K562 (cell line): Measurements from ENCODE around the gene RFNG. TPM values are rescaled to one million over a fixed set of nuclear protein-coding genes. Genes with fewer than 3 reads are reported as not detected.
A peak's percentile ranks its signal among the peaks of the same experiment; 100 is the strongest.

Experiments used
- ATAC-seq: fragments of 200-7000 bp; cut with Tn5 transposase; 3 replicates; pipeline ENCODE4 v1.9.1; 2020; ENCODE audit warnings: moderate library complexity
- BruUV-seq: library from RNA; stranded (reverse); fragments of 400-500 nt; replicated peaks from 2 replicates; lab custom pipeline; 2021; lab: Mats Ljungman, UMichigan
- CTCF ChIA-PET: fragments of 300-600 bp; formaldehyde crosslinking; extraction: SDS; loops from one replicate; lab custom pipeline; 2021; ENCODE audit warnings: low intra/inter-chr PET ratio; lab: Yijun Ruan, JAX
- POLR2A ChIA-PET: fragments of 300-600, 350-650 bp; sonication (Branson Sonifier 250); formaldehyde crosslinking; extraction: SDS; loops from one replicate; lab custom pipeline; 2021; ENCODE audit warnings: antibody characterized with exemption, inconsistent platforms; lab: Yijun Ruan, JAX
- DNase-seq, 4 experiments: peaks; one replicate each; pipeline versions ENCODE4 v3.0.0 to v3.0.0-alpha.2; 2011 to 2018; ENCODE audit warnings: low spot score in 3 of 4, mixed read lengths in 3 of 4; ENCODE audit errors: extremely low read depth in 1 of 4
- FAIRE-seq: peaks from 2 replicates; lab custom pipeline; 2011; peaks lifted over from hg19 to GRCh38; lab: Jason Lieb, UNC
- H2AFZ ChIP-seq: 2 replicates; pipeline ENCODE4 v1.6.0; 2011; ENCODE audit warnings: low read depth, low read length, control low read depth, inconsistent platforms
- H3K27ac ChIP-seq: fragments of 200-600 bp; 3 replicates; pipeline ENCODE4 v1.8.0; 2011; ENCODE audit warnings: low read depth, mild to moderate bottlenecking, control low read depth, inconsistent platforms, low read length, moderate library complexity, mixed read lengths; ENCODE audit errors: extremely low read depth
- H3K27me3 ChIP-seq, 2 experiments: fragments of 300-600 bp in 1 of 2; 2 replicates in 1 of 2; 3 replicates in 1 of 2; pipeline versions ENCODE4 v1.6.0 to v1.8.0; 2011; ENCODE audit warnings: inconsistent platforms in 2 of 2, low read length in 2 of 2, mild to moderate bottlenecking in 1 of 2, mixed read lengths in 1 of 2, moderate library complexity in 1 of 2; ENCODE audit not compliant: control insufficient read depth in 2 of 2, insufficient read depth in 2 of 2
- H3K36me3 ChIP-seq: fragments of 300-600 bp; 3 replicates; pipeline ENCODE4 v1.8.0; 2011; ENCODE audit warnings: mild to moderate bottlenecking, low read length, inconsistent platforms; ENCODE audit not compliant: control insufficient read depth, insufficient read depth
- H3K4me1 ChIP-seq, 2 experiments: fragments of 200-600 bp in 1 of 2; replicated peaks in 1 of 2; 2 replicates in 1 of 2; 3 replicates in 1 of 2; pipeline versions ENCODE4 v1.5.1 to v1.8.0; 2011; ENCODE audit warnings: inconsistent platforms in 2 of 2, low read length in 2 of 2, mild to moderate bottlenecking in 1 of 2, mixed read lengths in 1 of 2, moderate library complexity in 1 of 2; ENCODE audit not compliant: control insufficient read depth in 2 of 2, insufficient read depth in 2 of 2
- H3K4me2 ChIP-seq: 2 replicates; pipeline ENCODE4 v1.6.1; 2011; ENCODE audit warnings: low read length, control low read depth, inconsistent platforms, mixed read lengths; ENCODE audit not compliant: insufficient read depth
- H3K4me3 ChIP-seq: fragments of 200-600 bp; sonication (generic), shearing (Covaris generic); 2 replicates; pipeline ENCODE4 v1.5.1; 2016; ENCODE audit warnings: control low read depth, inconsistent platforms
- H3K79me2 ChIP-seq: fragments of 200-600 bp; 3 replicates; pipeline ENCODE4 v1.8.0; 2011; ENCODE audit warnings: low read length, inconsistent platforms; ENCODE audit not compliant: control insufficient read depth, insufficient read depth
- H3K9ac ChIP-seq, 2 experiments: 2 replicates each; pipeline versions ENCODE4 v1.6.0 to v1.6.1; 2011; ENCODE audit warnings: low read depth in 2 of 2, low read length in 2 of 2, control low read depth in 1 of 2, inconsistent platforms in 1 of 2, mild to moderate bottlenecking in 1 of 2, mixed read lengths in 1 of 2; ENCODE audit not compliant: insufficient read depth in 1 of 2
- H3K9me1 ChIP-seq: one replicate; pipeline ENCODE4 v1.6.0; 2011; ENCODE audit warnings: inconsistent platforms, mild to moderate bottlenecking, low read length, moderate library complexity; ENCODE audit not compliant: control insufficient read depth, insufficient read depth
- H3K9me3 ChIP-seq: replicated peaks from 2 replicates; pipeline ENCODE4 v1.5.1; 2011; ENCODE audit warnings: low read depth, low read length, inconsistent platforms; ENCODE audit not compliant: control insufficient read depth, insufficient read depth
- H4K20me1 ChIP-seq: replicated peaks from 2 replicates; pipeline ENCODE4 v1.6.1; 2011; ENCODE audit warnings: low read length, inconsistent platforms, mixed read lengths; ENCODE audit not compliant: control insufficient read depth, insufficient read depth
- BRD9 ChIP-seq: fragments of 450-650 bp; IDR thresholded peaks from 2 replicates; pipeline ENCODE4 v1.6.1; 2018; ENCODE audit warnings: low read depth; ENCODE audit not compliant: partially characterized antibody
- DACH1 ChIP-seq: fragments of 450-650 bp; IDR thresholded peaks from 2 replicates; pipeline ENCODE4 v1.6.1; 2018; ENCODE audit not compliant: partially characterized antibody
- EGR1 ChIP-seq: fragments of 450-650 bp; conservative IDR thresholded peaks from 2 replicates; pipeline ENCODE4 v1.6.1; 2017; ENCODE audit warnings: mild to moderate bottlenecking
- ELF1 ChIP-seq: fragments of 200-800 bp; sonication (Bioruptor generic); IDR thresholded peaks from 2 replicates; pipeline ENCODE4 v1.6.1; 2016; ENCODE audit warnings: missing genetic modification characterization, missing compliant biosample characterization
- FOXM1 ChIP-seq, 2 experiments: fragments of 450-650 bp in 1 of 2; sonication (generic) in 1 of 2; formaldehyde crosslinking in 1 of 2; IDR thresholded peaks; 2 replicates each; pipeline versions ENCODE4 v1.6.1 to v1.9.0; 2017 to 2022; ENCODE audit warnings: low read depth in 2 of 2, mild to moderate bottlenecking in 2 of 2, missing genetic modification reagents in 1 of 2, moderate library complexity in 1 of 2
- FOXP1 ChIP-seq: sonication (generic); formaldehyde crosslinking; IDR thresholded peaks from 2 replicates; pipeline ENCODE4 v1.8.0; 2022; ENCODE audit warnings: mild to moderate bottlenecking, missing genetic modification reagents
- KAT8 ChIP-seq: fragments of 450-650 bp; IDR thresholded peaks from 2 replicates; pipeline ENCODE4 v1.6.1; 2016; ENCODE audit warnings: low read depth, mild to moderate bottlenecking
- LCOR ChIP-seq: sonication (generic); formaldehyde crosslinking; IDR thresholded peaks from 2 replicates; pipeline ENCODE4 v1.8.0; 2022; ENCODE audit warnings: mild to moderate bottlenecking, missing genetic modification reagents
- MAZ ChIP-seq, 2 experiments: fragments of 450-650 bp in 1 of 2; sonication (generic) in 1 of 2; formaldehyde crosslinking; IDR thresholded peaks in 1 of 2; conservative IDR thresholded peaks in 1 of 2; 2 replicates each; pipeline versions ENCODE4 v1.4.0 to v1.5.0; 2020; ENCODE audit warnings: mild to moderate bottlenecking in 1 of 2, missing genetic modification reagents in 1 of 2
- NFIC ChIP-seq: fragments of 450-650 bp; IDR thresholded peaks from 2 replicates; pipeline ENCODE4 v1.6.1; 2017; ENCODE audit warnings: mild to moderate bottlenecking, inconsistent platforms
- NRF1 ChIP-seq, 2 experiments: fragments of 450-650 bp; IDR thresholded peaks in 1 of 2; conservative IDR thresholded peaks in 1 of 2; 2 replicates each; pipeline ENCODE4 v1.6.1; 2014; ENCODE audit warnings: mild to moderate bottlenecking in 2 of 2
- PCBP1 ChIP-seq: fragments of 200-400 bp; formaldehyde crosslinking; IDR thresholded peaks from 2 replicates; pipeline ENCODE4 v1.6.1; 2018; ENCODE audit warnings: mild to moderate bottlenecking, low read depth, low read length; ENCODE audit not compliant: poor library complexity, severe bottlenecking
- PHTF2 ChIP-seq: fragments of 250-450 bp; sonication (Bioruptor Pico); IDR thresholded peaks from 2 replicates; pipeline ENCODE4 v1.5.0; 2021; ENCODE audit warnings: mild to moderate bottlenecking
- SIN3A ChIP-seq, 2 experiments: fragments of 150-350 bp in 1 of 2; IDR thresholded peaks; 2 replicates each; pipeline ENCODE4 v1.6.1; 2011 to 2016; ENCODE audit warnings: borderline replicate concordance in 2 of 2, low read depth in 2 of 2, low read length in 2 of 2, mild to moderate bottlenecking in 2 of 2, moderate library complexity in 2 of 2; ENCODE audit not compliant: control insufficient read depth in 1 of 2
- TARDBP ChIP-seq: fragments of 450-650 bp; IDR thresholded peaks from 2 replicates; pipeline ENCODE4 v1.6.1; 2016
- ZFP36 ChIP-seq: fragments of 150-350 bp; IDR thresholded peaks from 2 replicates; pipeline ENCODE4 v1.6.1; 2018; ENCODE audit warnings: low read length, low read depth; ENCODE audit not compliant: partially characterized antibody
- WGBS: fragments of 100-300 bp; shearing (Covaris generic); methylation state at CpG from one replicate; pipeline ENCODE4 v1.1.6; 2016; ENCODE audit warnings: low coverage, mixed read lengths; ENCODE audit not compliant: insufficient coverage; ENCODE audit errors: missing lambda C conversion rate; 5-methylcytosine and 5-hydroxymethylcytosine counted together
- in situ Hi-C: fragments of 300-500 bp; cut with MboI; formaldehyde crosslinking; loops from 4 replicates; pipeline ENCODE4 v1.15.0; 2018; ENCODE audit warnings: inconsistent platforms, mixed read lengths
- intact Hi-C: fragments of 100-400 bp; cut with micrococcal nuclease; formaldehyde crosslinking; loops from 2 replicates; pipeline ENCODE4 v1.14.2; 2022
- polyA plus RNA-seq, 8 experiments: library from polyadenylated mRNA; depleted of rRNA in 4 of 8; stranded (reverse) in 5 of 8; unstranded in 3 of 8; fragments of >200 nt; fragmentation: Nextera tagmentation in 2 of 8; fragmentation: Illumina TruSeq in 1 of 8; extraction: Ambion mirVana in 2 of 8; extraction: Trizol in 1 of 8; gene quantifications; 2 replicates each; pipeline versions ENCODE4 v1.2.1 to v1.2.3, GENCODE V29; 2011 to 2014; ENCODE audit warnings: inconsistent platforms in 1 of 8, missing spikeins in 1 of 8
- total RNA-seq, 7 experiments: library from RNA; depleted of rRNA in 6 of 7; stranded (reverse); fragments of >200 nt in 6 of 7; fragmentation: Illumina TruSeq in 2 of 7; extraction: Trizol in 2 of 7; gene quantifications; 2 replicates each; pipeline versions ENCODE4 v1.2.1 to v1.2.3, GENCODE V29; 2011 to 2021; ENCODE audit warnings: low replicate concordance in 1 of 7
- TF ChIP-seq, protein P1 (sequence below): conservative IDR thresholded peaks from 2 replicates; pipeline ENCODE4 v1.6.1; 2011; ENCODE audit warnings: low read depth, mild to moderate bottlenecking, low read length; ENCODE audit not compliant: control insufficient read depth

The RFNG gene
- total and polyA plus RNA-seq, 9 of the 15 experiments (the other 6 are each of a cell fraction or from before 2014, with no cell fraction given) = 0.32 to 32.8 (median 9.5) TPM

DNA sequence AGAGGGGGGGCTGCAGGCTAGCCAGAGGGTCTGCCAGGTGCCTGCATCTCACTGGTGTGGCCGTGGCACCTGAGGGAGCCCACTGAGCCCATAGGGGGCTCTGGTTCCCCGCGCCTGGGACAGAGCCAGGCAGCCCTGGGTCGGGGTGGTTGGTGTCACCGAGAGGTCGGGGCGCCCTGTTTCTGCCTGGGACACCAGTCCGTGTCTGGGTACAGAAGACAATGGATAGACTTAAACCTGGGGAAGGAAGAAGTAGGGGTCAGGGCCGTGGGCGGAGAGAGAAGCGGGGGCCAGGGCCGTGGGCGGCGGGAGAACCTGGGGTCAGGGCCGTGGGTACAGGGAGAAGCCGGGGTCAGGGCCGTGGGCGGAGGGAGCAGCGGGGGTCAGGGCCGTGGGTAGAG, 3.0 kb downstream of the RFNG start:
- intact Hi-C loops = no loop called here
- H3K9ac ChIP-seq = peak overlapping the region in 1 of 2 experiments; percentile 43; a peak in 1 of 4 replicates
- no TSS peak for BruUV-seq
- H3K36me3 ChIP-seq = peaks cover 44% of the 10 kb centered on the region; the same call in 2 of the 3 replicates
- CTCF ChIA-PET = no interaction called here
- DNase-seq (peak in 2 of 4 experiments; percentile 23 to 36), ATAC-seq (no peak), FAIRE-seq (no peak)
- 0 out of 2 replicates have a peak, but pooled peaks cover 4% of the 10 kb centered on the region for H4K20me1 ChIP-seq
- H3K4me1 ChIP-seq = peaks cover 6 to 72% of the 10 kb centered on the region in 2 experiments; a peak in 3 of 5 replicates
- H3K4me2 ChIP-seq = no peak overlapping the region
- WGBS = 91% methylated on average over 12 of the region's 20 CpGs
- no peaks in the 10 kb centered on the region for H3K27me3 ChIP-seq
- POLR2A ChIA-PET = no interaction called here
- H2AFZ ChIP-seq = no peak overlapping the region
- in situ Hi-C loops = no loop called here
- peaks cover 28% of the 10 kb centered on the region for H3K79me2 ChIP-seq
- no peak overlapping the region for H3K27ac ChIP-seq
- H3K9me1 ChIP-seq = peaks cover 2% of the 10 kb centered on the region
- TF ChIP-seq BRD9 (no peak), LCOR (no peak), SIN3A (IDR thresholded peaks at IDR 0.05; ENCODE audit: borderline replicate concordance in 2 of 2, control insufficient read depth in 1 of 2, low read depth in 2 of 2, low read length in 2 of 2) (no peak), FOXM1 (IDR thresholded peaks at IDR 0.05; ENCODE audit: low read depth) (no peak), FOXM1 (CRISPR knock-in tag; IDR thresholded peaks at IDR 0.05; ENCODE audit: low read depth) (no peak), FOXP1 (no peak), NFIC (no peak), PHTF2 (CRISPR knock-in tag) (no peak), ELF1 (no peak), MAZ (CRISPR knock-in tag; conservative IDR thresholded peaks at IDR 0.05 in 1 of 2, IDR thresholded peaks at IDR 0.05 in 1 of 2) (no peak), NRF1 (conservative IDR thresholded peaks at IDR 0.05 in 1 of 2, IDR thresholded peaks at IDR 0.05 in 1 of 2) (no peak), EGR1 (peak; percentile 81), KAT8 (no peak), DACH1 (no peak), ZFP36 (no peak), PCBP1 (peak; percentile 21), TARDBP (no peak)
- TF ChIP-seq, protein P1, sequence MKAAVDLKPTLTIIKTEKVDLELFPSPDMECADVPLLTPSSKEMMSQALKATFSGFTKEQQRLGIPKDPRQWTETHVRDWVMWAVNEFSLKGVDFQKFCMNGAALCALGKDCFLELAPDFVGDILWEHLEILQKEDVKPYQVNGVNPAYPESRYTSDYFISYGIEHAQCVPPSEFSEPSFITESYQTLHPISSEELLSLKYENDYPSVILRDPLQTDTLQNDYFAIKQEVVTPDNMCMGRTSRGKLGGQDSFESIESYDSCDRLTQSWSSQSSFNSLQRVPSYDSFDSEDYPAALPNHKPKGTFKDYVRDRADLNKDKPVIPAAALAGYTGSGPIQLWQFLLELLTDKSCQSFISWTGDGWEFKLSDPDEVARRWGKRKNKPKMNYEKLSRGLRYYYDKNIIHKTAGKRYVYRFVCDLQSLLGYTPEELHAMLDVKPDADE = no peak
- H3K9me3 ChIP-seq = no peaks in the 10 kb centered on the region
- H3K4me3 ChIP-seq = no peak overlapping the region
